Measurements from ENCODE around the gene UBE3B. TPM values are rescaled to one million over a fixed set of nuclear protein-coding genes. Genes with fewer than 3 reads are reported as not detected.
A peak's percentile ranks its signal among the peaks of the same experiment; 100 is the strongest.

The UBE3B gene
- total RNA-seq, 4 donors from 2014 or later, result 42.7 to 49.9 (median 46.3) TPM

GRCh38 chr12:109571773-109572505 lies 94.5 kb downstream of the UBE3B start:
- no peak for DNase-seq (ENCODE audit: low spot score in 2 of 2)
- intact Hi-C loops (cut with DNase I; ENCODE audit: low total_unique reads), result no loop called here
- 68 to 74% methylated on average over 5 of the region's 5 CpGs for WGBS, 2 donors
- H3K4me3 ChIP-seq (ENCODE audit: low read depth, poor library complexity, severe bottlenecking), result no peak overlapping the region
- TF ChIP-seq CTCF (IDR thresholded peaks at IDR 0.05) (no peak), POLR2A (IDR thresholded peaks at IDR 0.05) (no peak)

- 71 to 78% methylated on average over 3 of the region's 3 CpGs for WGBS, 2 donors
Observed at GRCh38 chr12:109572506-109572845, 95.0 kb downstream of the UBE3B start.

GRCh38 chr12:109573029-109573913 lies 95.8 kb downstream of the UBE3B start, which contains the start of the genes MMAB and MVK:
TSS of gene MMAB (minus strand) at chr12:109573504. CDS start at chr12:109573480, 24 bp downstream.
TSS of gene MVK (plus strand) at chr12:109573794. CDS start at chr12:109574823, 1,029 bp downstream.
- DNase-seq (ENCODE audit: low spot score in 2 of 2), result peak; percentile 100
- TF ChIP-seq CTCF (IDR thresholded peaks at IDR 0.05) (no peak), POLR2A (IDR thresholded peaks at IDR 0.05) (no peak)
- intact Hi-C loops (cut with DNase I; ENCODE audit: low total_unique reads), result no loop called here
- peak within 1 kb of the TSS; percentile 59 for H3K4me3 ChIP-seq (ENCODE audit: low read depth, poor library complexity, severe bottlenecking)
- 0% methylated on average over 27 to 67 of the region's 74 CpGs for WGBS, 2 donors

More at GRCh38 chr12:109572506-109572845, 95.0 kb downstream of the UBE3B start:
- DNase-seq (ENCODE audit: low spot score in 2 of 2), result no peak
- TF ChIP-seq POLR2A (IDR thresholded peaks at IDR 0.05) (no peak), CTCF (IDR thresholded peaks at IDR 0.05) (no peak)
- no peak overlapping the region for H3K4me3 ChIP-seq (ENCODE audit: low read depth, poor library complexity, severe bottlenecking)
- intact Hi-C loops (cut with DNase I; ENCODE audit: low total_unique reads), result no loop called here

GRCh38 chr12:109573914-109574244 lies 96.4 kb downstream of the UBE3B start:
- intact Hi-C loops (cut with DNase I; ENCODE audit: low total_unique reads), result no loop called here
- 0% methylated on average over 11 to 13 of the region's 13 CpGs for WGBS, 2 donors
- TF ChIP-seq CTCF (IDR thresholded peaks at IDR 0.05), result no peak
- TF ChIP-seq POLR2A (IDR thresholded peaks at IDR 0.05), result no peak
- DNase-seq (ENCODE audit: low spot score in 2 of 2), result no peak
- H3K4me3 ChIP-seq (ENCODE audit: low read depth, poor library complexity, severe bottlenecking), result peak overlapping the region; percentile 59

GRCh38 chr12:109575683-109576082 lies 98.2 kb downstream of the UBE3B start:
- H3K4me3 ChIP-seq (ENCODE audit: low read depth, poor library complexity, severe bottlenecking), result no peak overlapping the region
- intact Hi-C loops (cut with DNase I; ENCODE audit: low total_unique reads), result no loop called here
- TF ChIP-seq POLR2A (IDR thresholded peaks at IDR 0.05), result no peak
- TF ChIP-seq CTCF (IDR thresholded peaks at IDR 0.05), result no peak
- DNase-seq (ENCODE audit: low spot score in 2 of 2), result no peak
- WGBS, 2 donors, result 63 to 79% methylated on average over 3 of the region's 3 CpGs

Measured in lower leg skin (tissue), 4 donors.